SH-SY5Y (cell line): ENCODE data around the gene ZBTB33.

Experiments used
- GATA2 ChIP-seq: IDR thresholded peaks from 2 replicates; pipeline ENCODE4 v1.6.1; 2011; ENCODE audit warnings: mild to moderate bottlenecking, low read depth, low read length
- GATA3 ChIP-seq: IDR thresholded peaks from 2 replicates; pipeline ENCODE4 v1.6.1; 2011; ENCODE audit warnings: low read depth, mild to moderate bottlenecking, low read length, moderate library complexity

- TF ChIP-seq GATA3 (no peak), GATA2 (no peak)
Observed at GRCh38 chrX:120274958-120275357, 24.3 kb downstream of the ZBTB33 start.
